Smooth muscle cell (in vitro differentiated cells): ENCODE measurements around the gene STX8. TPM values are rescaled to one million over a fixed set of nuclear protein-coding genes. Genes with fewer than 3 reads are reported as not detected.
"Not testable (repeated sequence)": the region's sequence is repeated elsewhere in the genome, so short reads cannot be mapped to it uniquely, and the experiment has no call there.

ENCODE experiments used
- DNase-seq: peaks from one replicate; lab custom pipeline; 2025; ENCODE audit not compliant: unreplicated experiment; lab: John Stamatoyannopoulos, UW
- H2AFZ ChIP-seq: fragments of 200-600 bp; sonication (generic); 2 replicates; pipeline ENCODE4 v1.6.0; 2016; ENCODE audit warnings: antibody characterized with exemption, low read depth, mild to moderate bottlenecking
- H3F3A ChIP-seq: fragments of 200-600 bp; sonication (generic); 2 replicates; pipeline ENCODE4 v1.6.0; 2017; ENCODE audit warnings: antibody characterized with exemption, low read depth
- H3K27ac ChIP-seq: fragments of 200-600 bp; sonication (generic); 2 replicates; pipeline ENCODE4 v1.5.1; 2016; ENCODE audit warnings: low read depth, mild to moderate bottlenecking
- H3K27me3 ChIP-seq: fragments of 200-600 bp; sonication (generic); 2 replicates; pipeline ENCODE4 v1.6.1; 2016; ENCODE audit warnings: low read depth, mild to moderate bottlenecking
- H3K36me3 ChIP-seq: fragments of 200-600 bp; sonication (generic); 2 replicates; pipeline ENCODE4 v1.5.1; 2016; ENCODE audit warnings: low read depth
- H3K4me1 ChIP-seq: fragments of 200-600 bp; sonication (generic); 2 replicates; pipeline ENCODE4 v1.5.1; 2016; ENCODE audit warnings: low read depth
- H3K4me2 ChIP-seq: fragments of 200-600 bp; sonication (generic); 2 replicates; pipeline ENCODE4 v1.6.0; 2016; ENCODE audit warnings: mild to moderate bottlenecking
- H3K4me3 ChIP-seq: fragments of 200-600 bp; sonication (generic); 2 replicates; pipeline ENCODE4 v1.5.1; 2016; ENCODE audit warnings: mild to moderate bottlenecking
- H3K79me2 ChIP-seq: fragments of 200-600 bp; sonication (generic); 2 replicates; pipeline ENCODE4 v1.6.0; 2016; ENCODE audit warnings: low read depth, mild to moderate bottlenecking
- H3K9ac ChIP-seq: fragments of 200-600 bp; sonication (generic); 2 replicates; pipeline ENCODE4 v1.6.0; 2016; ENCODE audit warnings: low read depth
- H3K9me3 ChIP-seq: fragments of 200-600 bp; sonication (generic); replicated peaks from 2 replicates; pipeline ENCODE4 v1.5.1; 2016; ENCODE audit warnings: low read depth
- H4K20me1 ChIP-seq: fragments of 200-600 bp; sonication (generic); 2 replicates; pipeline ENCODE4 v1.6.0; 2016; ENCODE audit warnings: low read depth
- WGBS: methylation state at CpG from one replicate; pipeline ENCODE4 v1.1.7; 2016; ENCODE audit warnings: low lambda C conversion rate; 5-methylcytosine and 5-hydroxymethylcytosine counted together
- polyA plus RNA-seq: library from polyadenylated mRNA; unstranded; fragments of >200 nt; fragmentation: Nextera tagmentation; extraction: Ambion mirVana; gene quantifications from 2 replicates; pipeline ENCODE4 v1.2.1, GENCODE V29; 2016
- total RNA-seq: library from RNA; depleted of rRNA; stranded (reverse); fragments of >200 nt; gene quantifications from 2 replicates; pipeline ENCODE4 v1.2.3, GENCODE V29; 2014
- TF ChIP-seq, protein P1 (sequence below): fragments of 200-600 bp; sonication (generic); IDR thresholded peaks from 2 replicates; pipeline ENCODE4 v1.5.1; 2017; ENCODE audit warnings: borderline replicate concordance, mild to moderate bottlenecking, antibody characterized with exemption; ENCODE audit not compliant: insufficient read depth, poor library complexity, severe bottlenecking

Gene STX8
- total and polyA plus RNA-seq, 2 experiments from 2014 or later = 63.8 to 88.5 TPM

- Histone ChIP-seq H3K4me3 (no peak overlapping the region), H3K4me2 (no peak overlapping the region), H3K27me3 (no peaks in the 10 kb centered on the region), H2AFZ (no peak overlapping the region), H3K36me3 (no peaks in the 10 kb centered on the region), H3K9me3 (no peaks in the 10 kb centered on the region), H3K4me1 (no peaks in the 10 kb centered on the region), H3K27ac (no peak overlapping the region), H3K9ac (no peak overlapping the region), H3F3A (no peaks in the 10 kb centered on the region), H3K79me2 (no peaks in the 10 kb centered on the region), H4K20me1 (no peaks in the 10 kb centered on the region)
- no peak for DNase-seq
- WGBS = 87% methylated on average over 4 of the region's 4 CpGs
- TF ChIP-seq, protein P1, sequence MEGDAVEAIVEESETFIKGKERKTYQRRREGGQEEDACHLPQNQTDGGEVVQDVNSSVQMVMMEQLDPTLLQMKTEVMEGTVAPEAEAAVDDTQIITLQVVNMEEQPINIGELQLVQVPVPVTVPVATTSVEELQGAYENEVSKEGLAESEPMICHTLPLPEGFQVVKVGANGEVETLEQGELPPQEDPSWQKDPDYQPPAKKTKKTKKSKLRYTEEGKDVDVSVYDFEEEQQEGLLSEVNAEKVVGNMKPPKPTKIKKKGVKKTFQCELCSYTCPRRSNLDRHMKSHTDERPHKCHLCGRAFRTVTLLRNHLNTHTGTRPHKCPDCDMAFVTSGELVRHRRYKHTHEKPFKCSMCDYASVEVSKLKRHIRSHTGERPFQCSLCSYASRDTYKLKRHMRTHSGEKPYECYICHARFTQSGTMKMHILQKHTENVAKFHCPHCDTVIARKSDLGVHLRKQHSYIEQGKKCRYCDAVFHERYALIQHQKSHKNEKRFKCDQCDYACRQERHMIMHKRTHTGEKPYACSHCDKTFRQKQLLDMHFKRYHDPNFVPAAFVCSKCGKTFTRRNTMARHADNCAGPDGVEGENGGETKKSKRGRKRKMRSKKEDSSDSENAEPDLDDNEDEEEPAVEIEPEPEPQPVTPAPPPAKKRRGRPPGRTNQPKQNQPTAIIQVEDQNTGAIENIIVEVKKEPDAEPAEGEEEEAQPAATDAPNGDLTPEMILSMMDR = no peak
Measured at GRCh38 chr17:9598661-9599060, 23.0 kb upstream of the STX8 start.

- H4K20me1 ChIP-seq, H3F3A ChIP-seq, H3K4me3 ChIP-seq, H3K27ac ChIP-seq, H3K9ac ChIP-seq, H3K36me3 ChIP-seq, H3K27me3 ChIP-seq, H2AFZ ChIP-seq, H3K79me2 ChIP-seq, H3K4me1 ChIP-seq, H3K4me2 ChIP-seq, DNase-seq, H3K9me3 ChIP-seq: not testable (repeated sequence)
- WGBS = 92% methylated on average over 5 of the region's 5 CpGs
Measured at GRCh38 chr17:9597638-9598037, 22.0 kb upstream of the STX8 start.

DNA sequence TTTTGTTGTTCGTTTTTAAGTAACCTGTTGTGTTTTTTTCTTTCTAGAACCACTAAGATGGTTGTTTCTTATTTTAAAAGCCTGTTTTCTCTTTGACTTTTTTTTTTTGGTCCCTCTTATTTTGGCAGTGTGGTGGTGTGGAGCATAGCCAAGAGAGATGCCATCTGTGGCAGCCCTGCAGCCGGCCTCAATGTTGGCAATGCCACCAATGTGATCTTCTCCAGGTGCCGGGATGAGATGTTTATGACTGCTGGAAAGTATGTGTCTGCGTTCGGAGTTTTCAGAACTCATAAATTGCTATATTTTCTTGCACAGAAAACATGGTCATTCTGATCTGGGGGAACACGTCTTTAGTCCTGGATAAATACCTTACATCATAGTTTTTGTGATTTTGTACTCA, 18.4 kb upstream of the STX8 start:
- H3K27ac ChIP-seq = no peak overlapping the region
- WGBS = 94% methylated on average over 6 of the region's 6 CpGs
- no peak for DNase-seq
- no peaks in the 10 kb centered on the region for H3K36me3 ChIP-seq
- H3K9ac ChIP-seq = no peak overlapping the region
- H3K79me2 ChIP-seq = no peaks in the 10 kb centered on the region
- H3K4me1 ChIP-seq = no peaks in the 10 kb centered on the region
- TF ChIP-seq, protein P1 = no peak
- H2AFZ ChIP-seq = no peak overlapping the region
- H3K27me3 ChIP-seq = no peaks in the 10 kb centered on the region
- no peaks in the 10 kb centered on the region for H3K9me3 ChIP-seq
- no peaks in the 10 kb centered on the region for H4K20me1 ChIP-seq
- H3K4me3 ChIP-seq = no peak overlapping the region
- no peaks in the 10 kb centered on the region for H3F3A ChIP-seq
- no peak overlapping the region for H3K4me2 ChIP-seq

GRCh38 chr17:9587969-9588656, 12.5 kb upstream of the STX8 start:
- H3K36me3 ChIP-seq = no peaks in the 10 kb centered on the region

More at GRCh38 chr17:9587969-9588656, 12.5 kb upstream of the STX8 start:
- no peaks in the 10 kb centered on the region for H4K20me1 ChIP-seq
- H3K4me3 ChIP-seq = no peak overlapping the region
- TF ChIP-seq, protein P1 = no peak
- H3K4me2 ChIP-seq = no peak overlapping the region
- no peaks in the 10 kb centered on the region for H3K9me3 ChIP-seq
- no peak overlapping the region for H3K9ac ChIP-seq
- DNase-seq = no peak
- no peaks in the 10 kb centered on the region for H3K27me3 ChIP-seq
- WGBS = 92% methylated on average over 10 of the region's 10 CpGs
- no peaks in the 10 kb centered on the region for H3K4me1 ChIP-seq
- no peak overlapping the region for H3K27ac ChIP-seq
- H3K79me2 ChIP-seq = no peaks in the 10 kb centered on the region
- no peaks in the 10 kb centered on the region for H3F3A ChIP-seq
- H2AFZ ChIP-seq = no peak overlapping the region
